Keratinocyte (primary cell): ENCODE data around the gene SCN1B. TPM values are rescaled to one million over a fixed set of nuclear protein-coding genes. Genes with fewer than 3 reads are reported as not detected.

Experiments
- DNase-seq: peaks from one replicate; pipeline ENCODE4 v3.0.0-alpha.2; 2011; ENCODE audit warnings: low read depth, missing footprints, low spot score
- FAIRE-seq: peaks from 2 replicates; lab custom pipeline; 2011; peaks lifted over from hg19 to GRCh38; lab: Jason Lieb, UNC
- H2AFZ ChIP-seq: 2 replicates; pipeline ENCODE4 v1.6.0; 2012; ENCODE audit warnings: low read length, control low read depth, inconsistent platforms; ENCODE audit not compliant: control insufficient read depth
- H3K27ac ChIP-seq: 2 replicates; pipeline ENCODE4 v1.5.1; 2011; ENCODE audit warnings: low read length; ENCODE audit not compliant: control insufficient read depth, insufficient read depth
- H3K27me3 ChIP-seq: 3 replicates; pipeline ENCODE4 v1.6.0; 2011; ENCODE audit warnings: low read length; ENCODE audit not compliant: control insufficient read depth, insufficient read depth; ENCODE audit errors: extremely low read depth
- H3K36me3 ChIP-seq, 2 experiments: 2 replicates in 1 of 2; 3 replicates in 1 of 2; pipeline ENCODE4 v1.5.1; 2011; ENCODE audit warnings: low read length in 2 of 2, mild to moderate bottlenecking in 1 of 2; ENCODE audit not compliant: control insufficient read depth in 2 of 2, insufficient read depth in 2 of 2; ENCODE audit errors: extremely low read depth in 1 of 2
- H3K4me1 ChIP-seq: 3 replicates; pipeline ENCODE4 v1.5.1; 2011; ENCODE audit warnings: low read length; ENCODE audit not compliant: control insufficient read depth, insufficient read depth; ENCODE audit errors: extremely low read depth
- H3K4me2 ChIP-seq: 3 replicates; pipeline ENCODE4 v1.6.0; 2011; ENCODE audit warnings: low read depth, low read length; ENCODE audit not compliant: control insufficient read depth, insufficient read depth; ENCODE audit errors: extremely low read depth
- H3K4me3 ChIP-seq, 3 experiments: fragments of 200-600 bp in 1 of 3; sonication (generic) in 1 of 3; 2 replicates in 2 of 3; 3 replicates in 1 of 3; pipeline ENCODE4 v1.5.1; 2011 to 2016; ENCODE audit warnings: low read length in 3 of 3, mild to moderate bottlenecking in 3 of 3, control low read depth in 2 of 3, inconsistent platforms in 1 of 3, low read depth in 1 of 3, mixed read lengths in 1 of 3, mixed run types in 1 of 3, moderate library complexity in 1 of 3; ENCODE audit not compliant: control insufficient read depth in 2 of 3, insufficient read depth in 2 of 3; ENCODE audit errors: extremely low read depth in 1 of 3
- H3K79me2 ChIP-seq: 2 replicates; pipeline ENCODE4 v1.6.0; 2012; ENCODE audit warnings: low read length; ENCODE audit not compliant: control insufficient read depth, insufficient read depth
- H3K9ac ChIP-seq: 3 replicates; pipeline ENCODE4 v1.6.0; 2011; ENCODE audit warnings: low read length; ENCODE audit not compliant: control insufficient read depth, insufficient read depth; ENCODE audit errors: extremely low read depth
- H3K9me1 ChIP-seq: 3 replicates; pipeline ENCODE4 v1.6.0; 2011; ENCODE audit warnings: low read length; ENCODE audit not compliant: control insufficient read depth, insufficient read depth; ENCODE audit errors: extremely low read depth
- H3K9me3 ChIP-seq: 2 replicates; pipeline ENCODE4 v1.5.1; 2012; ENCODE audit warnings: low read depth, low read length; ENCODE audit not compliant: control insufficient read depth
- H4K20me1 ChIP-seq: 3 replicates; pipeline ENCODE4 v1.6.0; 2011; ENCODE audit warnings: low read length; ENCODE audit not compliant: control insufficient read depth, insufficient read depth; ENCODE audit errors: extremely low read depth
- CTCF ChIP-seq, 3 experiments: IDR thresholded peaks in 1 of 3; conservative IDR thresholded peaks in 1 of 3; optimal IDR thresholded peaks in 1 of 3; 2 replicates in 2 of 3; 3 replicates in 1 of 3; pipeline versions ENCODE3 to v1.5.1; 2011; ENCODE audit warnings: low read length in 3 of 3, mild to moderate bottlenecking in 3 of 3, moderate library complexity in 2 of 3, control low read depth in 1 of 3, inconsistent platforms in 1 of 3; ENCODE audit not compliant: insufficient read depth in 2 of 3; ENCODE audit errors: extremely low read depth in 1 of 3
- EZH2 ChIP-seq: IDR thresholded peaks from one replicate; pipeline ENCODE4 v1.6.1; 2012; ENCODE audit warnings: inconsistent platforms, mild to moderate bottlenecking, low read length, moderate library complexity
- dilution Hi-C: fragments of 300-500 bp; cut with MboI; formaldehyde crosslinking; loops from one replicate; pipeline ENCODE4 v1.7.0; 2020; ENCODE audit warnings: low sequenced_read_pairs; ENCODE audit not compliant: extremely low pct_ligation_motif_present
- polyA plus RNA-seq, 5 experiments: library from polyadenylated mRNA; depleted of rRNA in 3 of 5; stranded (reverse) in 3 of 5; stranded (forward) in 1 of 5; unstranded in 1 of 5; fragments of >200 nt; gene quantifications; 1 replicate in 1 of 5; 2 replicates in 3 of 5; 3 replicates in 1 of 5; pipeline versions ENCODE4 v1.2.1 to v1.2.3, GENCODE V29; 2011 to 2012; ENCODE audit warnings: missing spikeins in 2 of 5, low read depth in 1 of 5, low replicate concordance in 1 of 5

The SCN1B gene
- polyA plus RNA-seq, 1 donor (not counting 4 experiments of a cell fraction or from before 2014, with no cell fraction given), result 0.30 TPM

- H3K9me3 ChIP-seq, result no peaks in the 10 kb centered on the region
- H2AFZ ChIP-seq, result no peak overlapping the region
- no peaks in the 10 kb centered on the region for H3K4me1 ChIP-seq
- H3K36me3 ChIP-seq, result peaks cover 28 to 30% of the 10 kb centered on the region in 2 experiments
- H3K4me2 ChIP-seq, result no peak overlapping the region
- no peaks in the 10 kb centered on the region for H3K9me1 ChIP-seq
- FAIRE-seq (no peak), DNase-seq (no peak)
- dilution Hi-C loops, result no loop called here
- no peaks in the 10 kb centered on the region for H4K20me1 ChIP-seq
- no peak overlapping the region for H3K4me3 ChIP-seq
- no peaks in the 10 kb centered on the region for H3K27me3 ChIP-seq
- H3K27ac ChIP-seq, result no peak overlapping the region
- no peak overlapping the region for H3K9ac ChIP-seq
- no peak for TF ChIP-seq CTCF (optimal IDR thresholded peaks at IDR 0.05 in 1 of 3, IDR thresholded peaks at IDR 0.05 in 1 of 3, conservative IDR thresholded peaks at IDR 0.05 in 1 of 3; ENCODE audit: extremely low read depth in 1 of 3, insufficient read depth in 2 of 3, low read length in 3 of 3)
- no peak for TF ChIP-seq EZH2
- no peaks in the 10 kb centered on the region for H3K79me2 ChIP-seq
These were observed 14.9 kb upstream of the SCN1B start for GRCh38 chr19:35015270-35015953.

- Histone ChIP-seq H3K9ac (no peak overlapping the region), H3K9me3 (no peaks in the 10 kb centered on the region), H3K4me2 (no peak overlapping the region), H3K27ac (no peak overlapping the region), H3K79me2 (no peaks in the 10 kb centered on the region), H3K4me1 (no peaks in the 10 kb centered on the region), H3K36me3 (peaks cover 27 to 29% of the 10 kb centered on the region in 2 experiments), H4K20me1 (no peaks in the 10 kb centered on the region), H3K4me3 (no peak overlapping the region), H2AFZ (no peak overlapping the region), H3K9me1 (no peaks in the 10 kb centered on the region), H3K27me3 (no peaks in the 10 kb centered on the region)
- no peak for TF ChIP-seq CTCF (optimal IDR thresholded peaks at IDR 0.05 in 1 of 3, IDR thresholded peaks at IDR 0.05 in 1 of 3, conservative IDR thresholded peaks at IDR 0.05 in 1 of 3; ENCODE audit: extremely low read depth in 1 of 3, insufficient read depth in 2 of 3, low read length in 3 of 3)
- TF ChIP-seq EZH2, result no peak
- dilution Hi-C loops, result no loop called here
- FAIRE-seq (no peak), DNase-seq (no peak)
These were observed 14.3 kb upstream of the SCN1B start for GRCh38 chr19:35015954-35016351.
